GM23338 (cell line): Measurements from ENCODE around the gene PDE1C.

Experiments used
- CTCF ChIP-seq, 2 experiments: fragments of 200-600 bp in 1 of 2; sonication (generic) in 1 of 2; conservative IDR thresholded peaks; 2 replicates each; pipeline versions ENCODE4 v1.5.1 to v1.6.1; 2016 to 2017; ENCODE audit warnings: antibody characterized with exemption in 2 of 2, low read depth in 2 of 2, mild to moderate bottlenecking in 2 of 2, moderate library complexity in 1 of 2
- ETS1 ChIP-seq: IDR thresholded peaks from 2 replicates; pipeline ENCODE4 v1.6.1; 2016; ENCODE audit warnings: antibody characterized with exemption
- EZH2 ChIP-seq: fragments of 200-600 bp; sonication (generic); IDR thresholded peaks from one replicate; pipeline ENCODE4 v1.8.0; 2017; ENCODE audit warnings: antibody characterized with exemption, mild to moderate bottlenecking, low read depth; ENCODE audit not compliant: unreplicated experiment
- EZH2phosphoT487 ChIP-seq: fragments of 200-600 bp; sonication (generic); IDR thresholded peaks from one replicate; pipeline ENCODE4 v1.8.1; 2018; ENCODE audit warnings: antibody characterized with exemption; ENCODE audit not compliant: unreplicated experiment
- JUNB ChIP-seq: IDR thresholded peaks from one replicate; pipeline ENCODE4 v1.6.1; 2016; ENCODE audit warnings: antibody characterized with exemption; ENCODE audit not compliant: unreplicated experiment
- NANOG ChIP-seq: IDR thresholded peaks from 2 replicates; pipeline ENCODE4 v1.6.1; 2016; ENCODE audit warnings: antibody characterized with exemption, borderline replicate concordance
- POLR2AphosphoS5 ChIP-seq: IDR thresholded peaks from 2 replicates; pipeline ENCODE4 v1.6.1; 2016; ENCODE audit warnings: antibody characterized with exemption, low read depth
- REST ChIP-seq: IDR thresholded peaks from one replicate; pipeline ENCODE4 v1.6.1; 2018; ENCODE audit warnings: antibody characterized with exemption; ENCODE audit not compliant: unreplicated experiment
- STAT1 ChIP-seq: IDR thresholded peaks from one replicate; pipeline ENCODE4 v1.6.1; 2016; ENCODE audit warnings: antibody characterized with exemption; ENCODE audit not compliant: unreplicated experiment

GRCh38 chr7:31955021-31955420, 115.2 kb downstream of the PDE1C start:
- TF ChIP-seq CTCF (conservative IDR thresholded peaks at IDR 0.05; ENCODE audit: low read depth in 2 of 2) (no peak), REST (no peak), EZH2 (no peak), JUNB (no peak), ETS1 (no peak), POLR2AphosphoS5 (no peak), EZH2phosphoT487 (no peak), STAT1 (no peak), NANOG (no peak)
